ENCODE measurements around the gene KCTD10. TPM values are rescaled to one million over a fixed set of nuclear protein-coding genes. Genes with fewer than 3 reads are reported as not detected.

Gene KCTD10
- 56.1 and 58.9 TPM in 2 replicates for total RNA-seq (2013; cell fraction: nucleolus; rRNA removed)
- total RNA-seq (2014; rRNA removed) (22.1 and 36.4 TPM in 2 replicates), total RNA-seq (2014; rRNA removed; fragmentation: Illumina TruSeq; extraction: Trizol) (23.1 and 24.1 TPM in 2 replicates), total RNA-seq (2021) (34.0 and 40.5 TPM in 2 replicates), polyA plus RNA-seq (2011; rRNA removed) (51.2 and 52.0 TPM in 2 replicates), polyA plus RNA-seq (2014; fragmentation: Illumina TruSeq; extraction: Trizol) (33.3 and 36.3 TPM in 2 replicates), polyA plus RNA-seq (2014; fragmentation: Nextera tagmentation; extraction: Ambion mirVana) (10 to 100 TPM in 1 of 2 experiments, 1 to 10 TPM in 1; 5.6 to 28.4 TPM), polyA plus RNA-seq (2014; rRNA removed) (42.1 and 55.7 TPM in 2 replicates), polyA plus RNA-seq (2016; fragmentation: Nextera tagmentation; extraction: Ambion mirVana) (10 to 100 TPM; 30.1 to 34.4 TPM), polyA minus RNA-seq (2011; rRNA and poly(A)+ RNA removed) (75.6 and 102 TPM in 2 replicates), Bru-seq, nascent RNA (percentile 84 among the genes with signal in this experiment), BruChase-seq, experiment 1, labeled RNA remaining after a 6-hour chase (percentile 80 among the genes with signal in this experiment), BruChase-seq, experiment 2, labeled RNA remaining after a 2-hour chase (percentile 87 among the genes with signal in this experiment)
- polyA plus RNA-seq (2011; ENCODE audit: low read depth): 11.3 TPM
- polyA plus RNA-seq (2011; cell fraction: cytosol; rRNA removed): 42.0 and 53.8 TPM in 2 replicates
- polyA plus RNA-seq (2011; cell fraction: nucleus; rRNA removed): 57.5 and 57.6 TPM in 2 replicates
- polyA plus RNA-seq (2012): 15.9 and 20.2 TPM in 2 replicates
- 22.6 and 25.1 TPM in 2 replicates for polyA minus RNA-seq (2011; cell fraction: cytosol; rRNA and poly(A)+ RNA removed)
- polyA minus RNA-seq (2011; cell fraction: nucleus; rRNA and poly(A)+ RNA removed): 51.6 and 73.9 TPM in 2 replicates
- long read RNA-seq, experiment 1, full-length matches to known transcripts: 12 of 23 reads
- long read RNA-seq, experiment 1, partial matches to known transcripts: 2 of 23 reads
- long read RNA-seq, experiment 1, other reads (novel, unspliced or antisense): 9 of 23 reads
- long read RNA-seq, experiment 2, full-length matches to known transcripts: 5 of 22 reads
- long read RNA-seq, experiment 2, partial matches to known transcripts: 1 of 22 reads
- long read RNA-seq, experiment 2, other reads (novel, unspliced or antisense): 16 of 22 reads

GRCh38 chr12:109477185-109477962 is at the start of gene KCTD10, which contains the start of gene UBE3B:
Gene KCTD10, minus strand, starts transcription at chr12:109477300. Its CDS starts 38 bp downstream, at chr12:109477262.
Gene UBE3B, plus strand, starts transcription at chr12:109477634. Its CDS starts 5,918 bp downstream, at chr12:109483552.
- H2AFZ ChIP-seq (ENCODE audit: control insufficient read depth, low read depth, low read length): peak within 1 kb of the TSS; percentile 90
- H3K27ac ChIP-seq (ENCODE audit: control insufficient read depth, insufficient read depth): peak within 1 kb of the TSS; percentile 98
- H3K4me3 ChIP-seq: peak within 1 kb of the TSS; percentile 84
- peak within 1 kb of the TSS; percentile 93 for H3K4me2 ChIP-seq (ENCODE audit: control insufficient read depth, insufficient read depth)
- ChIA-PET RAD21 (ENCODE audit: unreplicated experiment) (no interaction called here), POLR2A (interaction anchor here (0.9 kb wide), 1 partner anchor 96 kb away, joined by 3 read pairs; the partner anchor contains the start of gene MVK), CTCF (interaction anchor here (1.1 kb wide), 1 partner anchor 516 kb away, joined by 3 read pairs; no protein-coding TSS in a partner anchor), SMC1A (ENCODE audit: uncharacterized antibody, unreplicated experiment) (interaction anchor here (0.7 kb wide), 1 partner anchor 76 kb away, joined by 3 read pairs; no protein-coding TSS in a partner anchor)
- peak; percentile 48 for DNase-seq (ENCODE audit: low read depth, low spot score)
- in situ Hi-C loops (cut with MboI): no loop called here
- H4K20me1 ChIP-seq (ENCODE audit: control insufficient read depth, insufficient read depth): no peaks in the 10 kb centered on the region; the same call in 1 of the 2 replicates
- no peaks in the 10 kb centered on the region for H3K9me3 ChIP-seq (replicated peaks; ENCODE audit: control insufficient read depth, insufficient read depth, low read length)
- under 1% methylated on average over 54 of the region's 54 CpGs for WGBS (ENCODE audit: insufficient coverage, insufficient replicate concordance, low lambda C conversion rate, missing lambda C conversion rate)
- H3K9ac ChIP-seq (ENCODE audit: control insufficient read depth, insufficient read depth, low read length): peak within 1 kb of the TSS; percentile 91
- peaks cover 7% of the 10 kb centered on the region; the same call in 1 of the 2 replicates for H3K4me1 ChIP-seq (ENCODE audit: control insufficient read depth, insufficient read depth, low read length)
- H3K36me3 ChIP-seq (ENCODE audit: control insufficient read depth in 2 of 2, insufficient read depth in 2 of 2, low read length in 1 of 2): no peaks in the 10 kb centered on the region
- FAIRE-seq: no peak
- no TSS peak for BruUV-seq (replicated peaks)
- ATAC-seq: peak; percentile 97
- no peaks in the 10 kb centered on the region for H3K27me3 ChIP-seq (replicated peaks in 1 of 2; ENCODE audit: control insufficient read depth in 2 of 2, insufficient read depth in 2 of 2, low read length in 1 of 2)
- H3K79me2 ChIP-seq (ENCODE audit: control insufficient read depth, insufficient read depth, low read length): peaks cover 57% of the 10 kb centered on the region
- intact Hi-C loops (cut with micrococcal nuclease; ENCODE audit: unreplicated experiment): no loop called here
- TF ChIP-seq SREBF2 (IDR thresholded peaks at IDR 0.05; ENCODE audit: low read length) (peak; percentile 38; the same call in 1 of the 2 replicates), RFX5 (IDR thresholded peaks at IDR 0.05; ENCODE audit: low read depth, low read length) (no peak), SMAD5 (IDR thresholded peaks at IDR 0.05; ENCODE audit: low read depth) (no peak), ZBTB11 (CRISPR knock-in tag; IDR thresholded peaks at IDR 0.05) (peak; percentile 98), RB1 (IDR thresholded peaks at IDR 0.05; ENCODE audit: borderline replicate concordance) (peak; percentile 98; the same call in 1 of the 2 replicates), IRF4 (IDR thresholded peaks at IDR 0.05; ENCODE audit: low read depth, low read length) (no peak), E2F4 (IDR thresholded peaks at IDR 0.05; ENCODE audit: low read depth, low read length) (0 out of 2 replicates have a peak, but pooled peaks have one; percentile 37), TBL1XR1 (IDR thresholded peaks at IDR 0.05; ENCODE audit: low read depth, low read length) (0 out of 2 replicates have a peak, but pooled peaks have one; percentile 40), RBBP5 (conservative IDR thresholded peaks at IDR 0.05) (no peak), ATF2 (IDR thresholded peaks at IDR 0.05; ENCODE audit: low read length) (no peak), STAT3 (IDR thresholded peaks at IDR 0.05; ENCODE audit: low read depth, low read length) (0 out of 2 replicates have a peak, but pooled peaks have one; percentile 23), TAF1 (IDR thresholded peaks at IDR 0.05; ENCODE audit: borderline replicate concordance, low read depth, low read length) (peak; percentile 99), ESRRA (IDR thresholded peaks at IDR 0.05; ENCODE audit: low read length) (peak; percentile 47; the same call in 1 of the 2 replicates)
